ENCODE data around the gene LRRC52. TPM values are rescaled to one million over a fixed set of nuclear protein-coding genes. Genes with fewer than 3 reads are reported as not detected.
A peak's percentile ranks its signal among the peaks of the same experiment; 100 is the strongest.

LRRC52 gene
- polyA plus RNA-seq, 1 experiment, result not detected

- Histone ChIP-seq H3K4me3 (ENCODE audit: low read depth, low read length) (no peak overlapping the region), H3K27me3 (ENCODE audit: control insufficient read depth, insufficient read depth, low read length) (peaks cover 16% of the 10 kb centered on the region), H3K9me3 (ENCODE audit: control insufficient read depth, insufficient read depth, low read length) (no peaks in the 10 kb centered on the region), H3K27ac (ENCODE audit: low read depth, low read length) (no peak overlapping the region)
- POLR2A ChIA-PET, result no interaction called here
- no peak for DNase-seq (ENCODE audit: low read depth, low spot score)
- CTCF ChIA-PET, result interaction anchor here (0.7 to 7.2 kb wide), 5 partner anchors 9 to 357 kb away, joined by 3 to 223 read pairs (median 4); no protein-coding TSS in a partner anchor
- TF ChIP-seq, protein P1, sequence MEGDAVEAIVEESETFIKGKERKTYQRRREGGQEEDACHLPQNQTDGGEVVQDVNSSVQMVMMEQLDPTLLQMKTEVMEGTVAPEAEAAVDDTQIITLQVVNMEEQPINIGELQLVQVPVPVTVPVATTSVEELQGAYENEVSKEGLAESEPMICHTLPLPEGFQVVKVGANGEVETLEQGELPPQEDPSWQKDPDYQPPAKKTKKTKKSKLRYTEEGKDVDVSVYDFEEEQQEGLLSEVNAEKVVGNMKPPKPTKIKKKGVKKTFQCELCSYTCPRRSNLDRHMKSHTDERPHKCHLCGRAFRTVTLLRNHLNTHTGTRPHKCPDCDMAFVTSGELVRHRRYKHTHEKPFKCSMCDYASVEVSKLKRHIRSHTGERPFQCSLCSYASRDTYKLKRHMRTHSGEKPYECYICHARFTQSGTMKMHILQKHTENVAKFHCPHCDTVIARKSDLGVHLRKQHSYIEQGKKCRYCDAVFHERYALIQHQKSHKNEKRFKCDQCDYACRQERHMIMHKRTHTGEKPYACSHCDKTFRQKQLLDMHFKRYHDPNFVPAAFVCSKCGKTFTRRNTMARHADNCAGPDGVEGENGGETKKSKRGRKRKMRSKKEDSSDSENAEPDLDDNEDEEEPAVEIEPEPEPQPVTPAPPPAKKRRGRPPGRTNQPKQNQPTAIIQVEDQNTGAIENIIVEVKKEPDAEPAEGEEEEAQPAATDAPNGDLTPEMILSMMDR (IDR thresholded peaks at IDR 0.05; ENCODE audit: low read depth, low read length), result no peak
These were observed 51.6 kb downstream of the LRRC52 start for GRCh38 chr1:165595246-165595938.

GRCh38 chr1:165597883-165598675 is 54.3 kb downstream of the LRRC52 start:
- H3K27ac ChIP-seq (ENCODE audit: low read depth, low read length), result peak overlapping the region; percentile 92
- peaks cover 14% of the 10 kb centered on the region for H3K27me3 ChIP-seq (ENCODE audit: control insufficient read depth, insufficient read depth, low read length)
- peak overlapping the region; percentile 69 for H3K4me3 ChIP-seq (ENCODE audit: low read depth, low read length)
- peak; percentile 94 for DNase-seq (ENCODE audit: low read depth, low spot score)
- ChIA-PET POLR2A (interaction anchor here (0.6 to 1.4 kb wide), 3 partner anchors 64 to 205 kb away, joined by 3 read pairs; partner anchors contain the start of gene ALDH9A1), CTCF (interaction anchor here (0.6 to 5.9 kb wide), 7 partner anchors 32 to 881 kb away, joined by 3 to 65 read pairs (median 5); no protein-coding TSS in a partner anchor)
- H3K9me3 ChIP-seq (ENCODE audit: control insufficient read depth, insufficient read depth, low read length), result no peaks in the 10 kb centered on the region
- TF ChIP-seq, protein P1 (IDR thresholded peaks at IDR 0.05; ENCODE audit: low read depth, low read length), result no peak

- ChIA-PET CTCF (interaction anchor here (0.9 to 5.9 kb wide), 6 partner anchors 12 to 880 kb away, joined by 3 to 65 read pairs (median 4); no protein-coding TSS in a partner anchor), POLR2A (interaction anchor here (0.6 to 1.4 kb wide), 3 partner anchors 63 to 205 kb away, joined by 3 read pairs; partner anchors contain the start of gene ALDH9A1)
- TF ChIP-seq, protein P1 (IDR thresholded peaks at IDR 0.05; ENCODE audit: low read depth, low read length), result no peak
- peaks cover 13% of the 10 kb centered on the region for H3K27me3 ChIP-seq (ENCODE audit: control insufficient read depth, insufficient read depth, low read length)
- DNase-seq (ENCODE audit: low read depth, low spot score), result no peak
- no peak overlapping the region for H3K27ac ChIP-seq (ENCODE audit: low read depth, low read length)
- H3K9me3 ChIP-seq (ENCODE audit: control insufficient read depth, insufficient read depth, low read length), result no peaks in the 10 kb centered on the region
- H3K4me3 ChIP-seq (ENCODE audit: low read depth, low read length), result peak overlapping the region; percentile 69
These were observed 54.9 kb downstream of the LRRC52 start for GRCh38 chr1:165598676-165599059.

GRCh38 chr1:165600793-165601192 is 57.0 kb downstream of the LRRC52 start:
- TF ChIP-seq, protein P1 (IDR thresholded peaks at IDR 0.05; ENCODE audit: low read depth, low read length), result no peak
- Histone ChIP-seq H3K9me3 (ENCODE audit: control insufficient read depth, insufficient read depth, low read length) (no peaks in the 10 kb centered on the region), H3K27me3 (ENCODE audit: control insufficient read depth, insufficient read depth, low read length) (no peaks in the 10 kb centered on the region), H3K27ac (ENCODE audit: low read depth, low read length) (no peak overlapping the region), H3K4me3 (ENCODE audit: low read depth, low read length) (no peak overlapping the region)
- no peak for DNase-seq (ENCODE audit: low read depth, low spot score)
- ChIA-PET CTCF (interaction anchor here (0.7 to 5.9 kb wide), 12 partner anchors 8 to 878 kb away, joined by 3 to 65 read pairs (median 6); no protein-coding TSS in a partner anchor), POLR2A (no interaction called here)
